LNCAP (cell line): ENCODE measurements around the gene MXRA7.

Experiments used
- CTCF ChIP-seq: fragments of 450-650 bp; IDR thresholded peaks from 2 replicates; pipeline ENCODE4 v1.5.1; 2017; ENCODE audit warnings: mild to moderate bottlenecking

The MXRA7 gene

DNA sequence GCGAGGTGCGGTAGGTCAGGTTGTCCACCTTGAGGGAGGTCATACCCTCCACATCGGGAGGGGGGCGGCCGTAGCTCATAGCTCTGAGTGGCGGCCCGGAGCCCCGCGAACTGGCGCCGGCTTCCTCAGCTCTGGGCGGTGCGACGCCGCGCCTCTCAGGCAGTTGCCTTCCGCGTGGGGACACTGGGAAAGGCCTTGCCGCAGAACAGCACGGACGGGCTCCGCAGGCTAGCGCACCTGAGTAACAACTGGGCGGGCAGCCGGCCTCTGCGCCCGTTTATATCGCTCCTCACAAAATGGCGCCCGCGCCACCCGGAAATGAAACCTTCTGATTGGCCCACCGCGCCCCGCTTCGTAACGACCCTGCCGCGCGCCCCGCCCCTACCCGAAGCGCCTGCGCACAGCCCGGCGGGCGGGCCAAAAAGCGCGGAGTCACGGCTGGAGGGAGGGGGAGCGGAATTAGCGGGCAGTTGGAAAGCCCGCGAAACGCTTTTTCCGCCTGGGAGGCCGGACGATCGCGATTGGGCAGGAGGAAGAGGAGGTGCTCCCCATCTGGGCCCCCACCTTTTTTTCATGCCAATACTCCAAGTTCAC, 26.4 kb upstream of the MXRA7 start, which contains the start of gene SRSF2:
TSS of gene SRSF2 (minus strand) at position 250 of the 594 bp plus-strand sequence. CDS start at position 79, 171 bp downstream.
- TF ChIP-seq CTCF, result no peak

- TF ChIP-seq CTCF, result no peak
These were observed 25.8 kb upstream of the MXRA7 start for GRCh38 chr17:76736349-76737081.

- TF ChIP-seq CTCF, result no peak
These were observed 25.0 kb upstream of the MXRA7 start for GRCh38 chr17:76735586-76736348.

- TF ChIP-seq CTCF, result no peak
These were observed 24.2 kb upstream of the MXRA7 start for GRCh38 chr17:76735006-76735405.

GRCh38 chr17:76734080-76734840, 23.5 kb upstream of the MXRA7 start:
- no peak for TF ChIP-seq CTCF

DNA sequence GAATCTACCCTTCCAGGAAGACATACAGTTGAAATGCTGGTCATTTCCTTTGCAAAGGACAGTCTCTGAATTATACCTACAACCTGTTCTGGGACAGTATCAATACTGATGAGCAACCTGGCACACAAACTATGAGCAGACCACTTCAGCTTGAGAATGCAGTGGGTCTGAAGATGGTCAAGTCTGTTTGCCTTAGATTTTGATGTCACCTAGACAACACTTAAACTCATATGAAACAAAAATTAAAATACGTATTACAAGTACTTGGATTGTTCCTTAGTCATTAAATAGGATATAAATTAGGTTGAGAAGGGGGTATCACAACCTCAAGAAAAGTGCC, 22.8 kb upstream of the MXRA7 start:
- no peak for TF ChIP-seq CTCF
